HUES48 (cell line): Measurements from ENCODE around the gene MSI2.
A peak's percentile ranks its signal among the peaks of the same experiment; 100 is the strongest.

ENCODE experiments used
- H3K27ac ChIP-seq: one replicate; pipeline ENCODE4 v1.7.0; 2013; ENCODE audit warnings: low read depth, low read length, inconsistent platforms
- H3K27me3 ChIP-seq: 2 replicates; pipeline ENCODE4 v1.6.1; 2013; ENCODE audit warnings: mild to moderate bottlenecking, low read length; ENCODE audit not compliant: control insufficient read depth, insufficient read depth
- H3K36me3 ChIP-seq: 2 replicates; pipeline ENCODE4 v1.6.1; 2013; ENCODE audit warnings: low read length; ENCODE audit not compliant: control insufficient read depth, insufficient read depth
- H3K4me1 ChIP-seq: 2 replicates; pipeline ENCODE4 v1.6.1; 2013; ENCODE audit warnings: mild to moderate bottlenecking, low read length; ENCODE audit not compliant: control insufficient read depth, insufficient read depth
- H3K4me3 ChIP-seq: 2 replicates; pipeline ENCODE4 v1.5.1; 2013; ENCODE audit warnings: mild to moderate bottlenecking, low read depth, low read length
- H3K9ac ChIP-seq: 2 replicates; pipeline ENCODE4 v1.6.1; 2013; ENCODE audit warnings: mild to moderate bottlenecking, low read depth, low read length, moderate library complexity
- H3K9me3 ChIP-seq: 2 replicates; pipeline ENCODE4 v1.6.1; 2013; ENCODE audit warnings: low read length; ENCODE audit not compliant: control insufficient read depth, insufficient read depth

MSI2 gene

GRCh38 chr17:57601143-57601735, 344.9 kb downstream of the MSI2 start:
- Histone ChIP-seq H3K9ac (no peak overlapping the region), H3K27ac (no peak overlapping the region), H3K36me3 (no peaks in the 10 kb centered on the region), H3K4me1 (peaks cover 19% of the 10 kb centered on the region), H3K4me3 (no peak overlapping the region), H3K27me3 (no peaks in the 10 kb centered on the region), H3K9me3 (no peaks in the 10 kb centered on the region)

- no peaks in the 10 kb centered on the region for H3K27me3 ChIP-seq
- no peaks in the 10 kb centered on the region for H3K36me3 ChIP-seq
- no peaks in the 10 kb centered on the region for H3K9me3 ChIP-seq
- no peak overlapping the region for H3K4me3 ChIP-seq
- H3K27ac ChIP-seq = no peak overlapping the region
- no peak overlapping the region for H3K9ac ChIP-seq
- H3K4me1 ChIP-seq = peaks cover 22% of the 10 kb centered on the region
Observed at GRCh38 chr17:57602896-57603295, 346.6 kb downstream of the MSI2 start.

DNA sequence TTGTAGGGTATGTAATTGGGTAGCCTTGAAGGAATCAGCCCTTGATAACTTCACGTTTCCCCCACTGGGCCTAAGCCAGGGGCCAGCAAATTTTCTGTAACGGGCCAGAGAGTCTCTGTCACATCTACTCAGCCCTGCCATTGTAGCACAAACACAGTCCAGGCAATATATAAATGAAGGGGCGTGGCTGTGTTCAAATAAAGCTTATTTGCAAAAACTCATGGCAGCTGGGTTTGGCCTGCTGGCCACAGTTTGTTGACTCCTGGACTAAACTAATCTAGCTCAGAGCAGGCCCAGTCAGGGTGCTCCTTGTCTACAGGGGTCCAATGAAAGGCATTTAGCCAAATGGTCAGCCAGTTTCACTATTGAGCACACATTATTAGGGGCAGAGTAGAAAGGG, 347.2 kb downstream of the MSI2 start:
- Histone ChIP-seq H3K4me1 (peaks cover 25% of the 10 kb centered on the region), H3K36me3 (no peaks in the 10 kb centered on the region), H3K27ac (no peak overlapping the region), H3K27me3 (no peaks in the 10 kb centered on the region), H3K9ac (no peak overlapping the region), H3K4me3 (no peak overlapping the region), H3K9me3 (no peaks in the 10 kb centered on the region)

DNA sequence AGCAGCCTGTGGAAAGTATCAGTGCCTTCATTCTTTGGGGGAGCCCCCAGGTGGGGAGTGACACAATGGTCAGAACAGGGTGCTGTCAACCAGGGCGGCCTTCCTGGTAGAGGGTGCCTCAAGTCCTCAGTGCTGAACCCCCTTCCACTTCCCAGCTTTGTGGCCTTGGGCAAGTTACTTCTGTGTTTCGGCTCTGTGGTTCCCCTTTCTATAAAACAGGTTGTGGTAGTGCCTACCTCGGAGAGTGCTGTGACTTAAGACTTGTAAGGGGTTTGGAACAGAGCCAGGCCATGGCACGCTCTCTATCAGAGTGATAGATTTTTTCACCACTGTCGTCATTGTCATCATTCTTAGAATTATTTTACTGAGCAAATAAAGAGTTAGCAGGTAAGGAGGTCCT, 347.7 kb downstream of the MSI2 start:
- Histone ChIP-seq H3K36me3 (no peaks in the 10 kb centered on the region), H3K27ac (no peak overlapping the region), H3K27me3 (no peaks in the 10 kb centered on the region), H3K9ac (no peak overlapping the region), H3K9me3 (no peaks in the 10 kb centered on the region), H3K4me3 (no peak overlapping the region), H3K4me1 (peaks cover 30% of the 10 kb centered on the region)

DNA sequence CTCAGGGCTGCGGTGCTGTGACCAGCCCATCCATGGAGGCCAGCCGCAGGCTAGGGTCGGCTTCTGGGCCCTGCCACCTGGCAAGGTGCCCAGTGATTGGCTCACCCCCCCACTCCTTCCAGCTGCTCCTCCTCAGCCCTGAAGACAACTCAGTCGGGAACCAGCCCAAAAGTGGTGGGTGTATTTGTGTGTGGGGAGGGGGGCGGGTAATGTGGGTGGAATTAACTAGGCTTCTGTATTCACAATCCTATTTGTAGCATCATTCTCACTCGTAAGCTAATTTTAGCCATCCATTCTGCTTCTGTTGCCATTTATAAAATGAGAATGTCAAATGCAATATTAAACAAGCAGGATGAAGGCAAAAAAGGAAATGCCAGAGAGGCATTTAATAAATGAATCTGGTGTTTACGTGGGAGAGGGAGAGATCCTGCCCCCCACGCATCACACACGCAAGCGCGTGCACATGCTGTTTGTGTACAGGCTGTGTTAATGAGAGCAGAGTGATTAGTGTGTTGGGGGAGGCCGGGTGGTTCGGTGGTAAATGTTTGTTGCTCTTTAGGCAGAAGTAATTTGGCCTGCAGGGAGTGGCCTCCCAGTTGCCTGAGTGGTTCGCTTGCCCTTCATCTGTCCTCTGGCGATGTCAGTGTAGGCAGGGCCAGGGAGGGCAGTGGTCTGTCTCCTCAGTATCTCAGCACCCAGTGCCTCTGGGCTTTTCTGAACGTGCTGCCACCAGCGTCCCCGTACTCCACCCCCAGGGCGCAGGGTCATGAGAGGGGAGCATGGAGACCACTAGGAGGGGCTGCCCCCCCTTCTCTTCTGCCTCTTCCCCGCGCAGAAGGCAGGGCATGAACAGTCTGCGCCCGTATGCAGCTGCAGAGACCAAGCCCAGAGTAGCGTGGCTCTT, 348.7 kb downstream of the MSI2 start:
- H3K9me3 ChIP-seq = no peaks in the 10 kb centered on the region
- H3K4me3 ChIP-seq = no peak overlapping the region
- H3K4me1 ChIP-seq = peaks cover 35% of the 10 kb centered on the region
- H3K27me3 ChIP-seq = no peaks in the 10 kb centered on the region
- H3K27ac ChIP-seq = peak overlapping the region; percentile 22
- no peaks in the 10 kb centered on the region for H3K36me3 ChIP-seq
- H3K9ac ChIP-seq = no peak overlapping the region; the same call in 1 of the 2 replicates

DNA sequence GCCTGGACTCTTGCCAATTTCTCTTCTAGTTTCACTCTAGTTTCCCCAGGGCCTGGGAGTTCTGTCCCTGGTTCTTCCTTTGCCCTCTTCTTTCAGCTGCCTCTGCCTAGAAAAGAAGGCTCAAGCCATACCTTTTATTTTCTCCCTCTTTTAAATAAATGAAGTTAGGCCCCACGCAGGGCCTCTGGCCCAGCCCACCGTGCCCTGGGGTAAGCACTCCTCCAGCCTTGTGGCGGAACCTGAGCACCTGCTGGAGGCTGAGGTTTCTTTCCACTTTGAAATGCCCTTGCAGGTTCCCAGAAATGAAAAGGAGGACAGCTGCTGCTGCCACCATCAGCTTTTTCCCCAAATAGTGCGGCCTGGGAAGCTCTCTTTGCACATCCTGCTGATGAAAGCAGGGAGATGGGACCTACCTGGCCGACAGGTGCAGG, 349.4 kb downstream of the MSI2 start:
- H3K9ac ChIP-seq = no peak overlapping the region

DNA sequence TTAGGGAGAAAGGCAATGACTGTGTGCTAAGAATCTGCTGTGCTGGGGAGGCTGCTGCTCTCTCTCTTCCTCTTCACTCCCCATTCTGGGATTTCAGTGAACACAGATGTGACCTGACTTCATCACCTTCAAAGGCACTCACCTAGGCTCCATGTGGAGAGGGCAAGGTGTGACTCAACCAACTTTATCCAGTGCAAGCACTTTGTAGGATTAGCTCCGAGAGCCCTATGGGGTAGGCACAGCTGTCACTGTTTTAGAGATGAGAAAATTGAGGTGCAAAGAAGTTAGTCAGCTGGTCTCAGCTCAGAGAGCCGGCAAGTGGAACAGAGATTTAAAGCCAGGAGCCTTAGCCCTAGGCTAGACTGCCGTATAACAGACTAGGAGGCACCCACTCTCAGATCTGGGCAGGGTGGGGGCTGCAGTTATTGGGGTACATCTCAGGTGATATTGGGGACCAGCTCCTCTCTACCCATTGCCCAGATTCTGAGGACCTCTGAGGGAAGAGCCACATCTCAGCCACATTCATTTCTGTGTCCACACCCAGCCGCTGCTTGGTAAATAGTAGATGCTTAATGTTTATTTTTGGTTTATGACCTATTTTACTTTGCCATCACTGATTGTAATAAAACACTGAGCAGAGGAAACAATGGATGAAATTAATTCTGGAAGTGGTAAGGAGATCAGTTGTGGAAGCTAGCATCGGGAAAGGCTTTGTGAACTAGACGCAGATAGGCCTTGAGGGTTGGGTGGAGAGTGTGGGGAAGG, 350.0 kb downstream of the MSI2 start:
- H3K4me1 ChIP-seq = peaks cover 35% of the 10 kb centered on the region
- H3K27ac ChIP-seq = no peak overlapping the region
- no peaks in the 10 kb centered on the region for H3K36me3 ChIP-seq
- H3K9me3 ChIP-seq = no peaks in the 10 kb centered on the region
- H3K9ac ChIP-seq = no peak overlapping the region
- no peaks in the 10 kb centered on the region for H3K27me3 ChIP-seq
- no peak overlapping the region for H3K4me3 ChIP-seq

More for the DNA sequence above, 349.4 kb downstream of the MSI2 start:
- H3K27ac ChIP-seq = peak overlapping the region; percentile 22
- no peaks in the 10 kb centered on the region for H3K36me3 ChIP-seq
- H3K4me3 ChIP-seq = no peak overlapping the region
- H3K27me3 ChIP-seq = no peaks in the 10 kb centered on the region
- H3K9me3 ChIP-seq = no peaks in the 10 kb centered on the region
- H3K4me1 ChIP-seq = peaks cover 35% of the 10 kb centered on the region

DNA sequence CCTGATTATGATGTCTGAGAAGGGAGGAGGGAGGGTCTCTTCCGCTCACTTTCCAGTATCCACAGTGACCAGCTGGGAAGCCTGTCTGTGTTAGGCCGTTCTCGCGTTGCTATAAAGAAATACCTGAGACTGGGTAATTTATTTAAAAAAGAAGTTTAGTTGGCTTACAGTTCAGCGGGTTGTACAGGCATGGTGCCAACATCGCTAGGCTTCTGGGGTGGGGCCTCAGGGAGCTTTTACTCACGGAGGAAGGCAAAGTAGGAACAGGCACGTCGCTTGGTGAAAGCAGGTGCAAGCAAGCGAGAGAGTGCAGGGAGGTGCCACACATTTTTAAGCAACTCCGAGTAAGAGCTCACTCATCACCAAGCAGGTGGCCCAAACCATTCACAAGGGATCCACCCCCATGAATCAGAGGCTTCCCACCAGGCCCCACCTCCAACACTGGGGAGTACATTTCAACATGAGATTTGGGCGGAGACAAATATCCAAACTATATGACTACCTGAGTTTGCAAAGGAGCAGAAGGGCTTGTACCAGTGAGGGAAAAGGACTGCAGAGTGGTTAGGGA, 351.3 kb downstream of the MSI2 start:
- Histone ChIP-seq H3K36me3 (no peaks in the 10 kb centered on the region), H3K9me3 (no peaks in the 10 kb centered on the region), H3K4me3 (no peak overlapping the region), H3K27ac (peak overlapping the region; percentile 80), H3K4me1 (peaks cover 45% of the 10 kb centered on the region), H3K9ac (no peak overlapping the region), H3K27me3 (no peaks in the 10 kb centered on the region)

DNA sequence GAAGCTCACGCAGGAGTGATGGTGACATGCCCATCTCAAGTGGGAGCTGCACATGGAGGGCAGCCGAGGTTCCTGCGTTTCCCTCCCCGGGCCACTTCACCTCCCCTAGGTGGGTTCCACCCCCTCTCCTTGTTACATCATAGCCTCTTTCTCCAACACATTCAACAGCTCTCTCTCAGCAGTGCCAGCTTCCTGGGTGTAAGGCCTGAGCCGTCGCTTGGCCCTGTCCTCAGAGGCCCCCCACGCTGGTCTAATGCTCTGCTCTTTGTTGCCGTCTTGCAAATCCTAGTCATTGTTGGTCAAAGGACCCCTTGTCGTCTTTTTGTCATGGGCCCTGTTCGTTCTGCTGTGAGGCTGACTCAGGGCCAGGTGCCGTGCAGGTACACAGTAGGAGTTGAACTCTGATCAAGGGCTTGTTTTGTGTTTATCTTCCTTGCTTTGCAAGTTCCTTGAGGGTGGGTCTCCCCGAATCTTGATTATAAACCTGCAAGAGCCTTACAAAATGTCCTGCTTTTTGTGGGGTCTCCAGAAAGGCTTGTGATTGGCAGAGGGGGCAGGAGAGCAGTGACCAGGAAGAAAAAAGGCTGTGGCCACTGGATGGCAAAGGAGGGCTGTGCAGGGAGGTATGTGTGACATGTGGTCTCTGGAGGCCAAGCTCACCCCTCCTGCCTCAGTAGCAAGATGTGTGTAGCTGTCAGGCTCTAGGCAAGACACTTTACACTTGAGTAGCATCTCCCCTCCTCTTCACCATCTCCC, 352.2 kb downstream of the MSI2 start:
- Histone ChIP-seq H3K27me3 (no peaks in the 10 kb centered on the region), H3K9ac (no peak overlapping the region), H3K4me1 (peaks cover 50% of the 10 kb centered on the region), H3K9me3 (no peaks in the 10 kb centered on the region), H3K36me3 (no peaks in the 10 kb centered on the region), H3K27ac (peak overlapping the region; percentile 80), H3K4me3 (no peak overlapping the region)

DNA sequence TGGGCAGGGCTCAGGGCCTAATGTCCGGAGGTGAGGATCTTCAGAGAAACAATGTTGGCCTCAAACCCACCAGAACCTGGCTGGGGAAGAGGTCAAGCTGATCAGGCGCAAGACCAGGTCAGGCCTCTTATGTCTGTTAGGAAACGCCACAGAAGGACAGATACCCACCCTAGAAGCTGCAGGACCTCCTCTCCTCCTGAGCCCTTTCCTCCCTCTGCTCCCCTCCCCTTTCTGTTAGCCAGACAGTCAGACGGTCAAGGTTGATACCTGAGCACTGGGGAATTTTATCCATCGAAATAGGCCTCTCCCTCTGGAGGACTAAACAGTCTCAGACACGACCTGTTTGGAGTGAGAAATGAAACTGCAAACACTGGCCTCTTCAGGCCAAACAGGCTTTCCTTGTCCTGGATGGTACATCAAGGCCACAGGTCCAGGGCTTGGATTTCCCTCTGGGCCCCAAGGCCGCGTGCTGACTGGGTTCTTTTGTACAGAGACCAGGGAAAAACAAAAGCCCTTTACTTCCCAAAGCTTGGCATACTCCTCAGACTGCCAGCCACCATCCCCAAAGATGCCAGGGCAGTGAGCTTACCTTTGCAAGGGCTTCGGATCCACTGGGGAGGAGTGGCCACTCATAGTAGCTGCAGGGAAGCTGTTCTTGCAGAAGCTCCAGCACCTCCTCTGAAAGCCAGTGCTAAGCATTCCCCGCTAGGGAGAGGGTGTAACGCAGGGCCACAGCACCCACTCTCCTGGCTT, 353.0 kb downstream of the MSI2 start:
- Histone ChIP-seq H3K36me3 (no peaks in the 10 kb centered on the region), H3K27ac (peak overlapping the region; percentile 80), H3K4me1 (peaks cover 50% of the 10 kb centered on the region), H3K9me3 (no peaks in the 10 kb centered on the region), H3K9ac (no peak overlapping the region), H3K27me3 (no peaks in the 10 kb centered on the region), H3K4me3 (no peak overlapping the region)
